Fibroblast of upper back skin (primary cell): Measurements from ENCODE around the gene ELK1.
"Not testable (repeated sequence)": the region's sequence is repeated elsewhere in the genome, so short reads cannot be mapped to it uniquely, and the experiment has no call there.

Experiments used
- DNase-seq: peaks from one replicate; pipeline ENCODE4 v3.0.0-alpha.2; 2013

Gene ELK1

DNA sequence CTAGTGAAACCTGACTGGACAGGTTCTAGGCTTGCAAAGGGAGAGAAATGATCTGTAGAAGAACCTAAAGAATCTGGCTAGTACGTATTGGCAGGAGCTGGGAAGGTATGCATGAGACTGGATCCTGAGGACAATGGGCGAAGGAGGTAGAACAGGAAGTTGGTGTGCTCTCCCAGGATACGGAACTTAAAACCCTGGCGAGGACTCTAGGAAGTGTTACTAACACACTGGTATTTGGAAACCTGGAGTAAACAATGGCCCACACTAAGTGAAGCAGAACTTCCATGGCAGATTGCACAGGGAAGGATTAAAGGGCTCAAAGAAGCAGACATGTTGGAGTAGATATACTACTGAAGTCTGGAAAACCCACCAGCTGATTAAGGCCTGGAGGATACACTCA, 39.9 kb downstream of the ELK1 start:
- no peak for DNase-seq

DNA sequence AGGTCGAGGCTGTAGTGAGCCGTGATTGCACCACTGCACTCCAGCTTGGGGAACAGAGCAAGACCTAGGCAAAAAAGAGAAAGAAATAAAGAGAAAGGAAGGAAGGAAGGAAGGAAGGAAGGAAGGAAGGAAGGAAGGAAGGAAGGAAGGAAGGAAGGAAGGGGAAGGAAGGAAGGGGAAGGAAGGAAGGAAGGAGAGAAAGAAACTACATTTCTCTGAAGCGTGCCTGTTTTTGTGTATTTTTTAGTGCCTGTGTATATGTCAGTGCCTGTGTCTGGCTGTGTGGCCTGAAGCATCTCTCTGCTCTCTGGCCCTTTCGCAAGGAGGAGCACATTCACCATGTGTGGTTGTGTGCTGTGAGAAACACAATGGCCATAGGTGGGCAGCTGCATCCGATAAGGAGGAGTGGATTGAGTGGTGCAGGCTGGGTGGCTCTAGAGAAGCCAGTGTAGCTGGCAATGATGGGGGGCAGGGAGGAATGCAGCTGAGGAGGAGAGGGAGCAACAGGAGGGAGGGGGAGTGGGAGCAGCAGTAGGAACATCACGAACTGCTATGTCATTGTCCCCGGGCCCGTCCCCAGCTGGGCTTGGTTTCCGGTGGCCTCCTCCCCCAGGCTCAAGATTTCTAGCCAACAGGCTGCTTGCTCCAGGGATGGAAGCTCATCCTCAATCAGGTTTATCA, 42.1 kb downstream of the ELK1 start:
- no peak for DNase-seq

DNA sequence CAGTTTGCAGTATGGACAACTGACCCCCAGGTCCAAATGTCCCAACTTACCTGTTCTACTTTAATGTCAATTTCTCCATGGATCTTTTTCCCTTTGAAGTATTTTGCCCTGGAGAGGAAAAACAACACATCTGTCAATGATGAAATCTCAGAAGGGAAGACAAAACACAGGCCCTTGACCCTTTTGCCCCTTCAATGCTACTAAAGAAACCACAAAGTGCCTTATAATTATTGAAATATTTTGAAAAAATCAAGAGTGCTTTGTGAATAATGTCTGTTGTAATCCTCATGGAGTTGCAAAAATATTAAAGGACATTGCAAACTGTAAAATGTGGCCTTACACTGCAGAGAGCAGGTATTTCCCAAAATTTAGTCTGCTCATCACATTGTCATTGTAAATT, 43.3 kb downstream of the ELK1 start:
- DNase-seq, result no peak

DNA sequence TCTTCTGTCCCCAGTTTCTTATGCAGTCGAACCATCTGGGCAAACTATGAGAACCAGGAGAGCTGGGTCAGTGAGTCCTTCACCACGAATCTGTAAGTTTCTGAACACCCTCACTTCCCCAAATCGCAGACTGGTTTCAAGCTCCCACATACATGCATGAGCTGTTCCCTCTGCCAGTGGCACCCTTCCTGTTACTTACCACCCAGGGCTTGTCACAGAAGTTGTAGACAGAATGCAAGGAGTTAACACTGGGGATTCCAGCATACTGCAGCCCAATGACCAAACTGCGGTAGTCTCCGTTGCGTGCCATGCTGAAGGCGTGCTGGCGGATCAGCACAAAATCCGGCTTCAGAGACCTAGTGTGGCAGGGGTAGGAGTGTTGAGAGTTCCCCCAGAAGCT, 45.3 kb downstream of the ELK1 start:
- DNase-seq, result no peak

DNA sequence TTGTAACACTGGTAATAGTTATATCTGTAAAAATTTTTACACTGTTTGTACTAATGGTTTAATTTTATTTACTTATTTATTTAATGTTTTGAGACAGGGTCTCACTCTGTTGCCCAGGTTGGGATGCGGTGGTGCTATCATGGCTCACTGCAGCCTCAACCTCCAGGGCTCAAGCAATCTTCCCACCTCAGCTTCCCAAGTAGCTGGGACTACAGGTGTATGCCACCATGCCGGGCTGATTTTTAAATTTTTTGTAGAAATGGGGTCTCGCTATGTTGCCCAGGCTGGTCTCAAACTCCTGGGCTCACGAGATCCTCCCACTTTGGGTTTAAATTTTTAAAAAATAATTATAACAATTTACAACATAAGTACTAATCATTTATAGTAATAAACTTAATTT, 47.2 kb downstream of the ELK1 start:
- not testable (repeated sequence) for DNase-seq

DNA sequence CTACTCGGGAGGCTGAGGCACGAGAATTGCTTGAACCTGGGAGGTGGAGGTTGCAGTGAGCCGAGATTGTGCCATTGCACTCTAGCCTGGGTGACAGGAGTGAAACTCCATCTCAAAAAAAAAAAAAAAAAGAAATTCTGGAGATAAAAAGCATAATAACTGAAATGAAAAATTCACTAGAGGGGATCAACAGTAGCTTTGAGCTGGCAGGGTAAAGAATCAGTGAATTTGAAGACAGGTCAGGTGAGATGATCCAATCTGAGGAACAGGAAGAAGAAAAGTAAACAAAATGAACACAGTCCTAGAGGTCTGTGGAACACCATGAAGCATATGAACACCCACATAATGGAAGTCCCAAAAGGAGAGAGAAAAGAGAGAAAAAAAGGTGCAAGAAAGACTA, 53.1 kb downstream of the ELK1 start:
- DNase-seq, result no peak

DNA sequence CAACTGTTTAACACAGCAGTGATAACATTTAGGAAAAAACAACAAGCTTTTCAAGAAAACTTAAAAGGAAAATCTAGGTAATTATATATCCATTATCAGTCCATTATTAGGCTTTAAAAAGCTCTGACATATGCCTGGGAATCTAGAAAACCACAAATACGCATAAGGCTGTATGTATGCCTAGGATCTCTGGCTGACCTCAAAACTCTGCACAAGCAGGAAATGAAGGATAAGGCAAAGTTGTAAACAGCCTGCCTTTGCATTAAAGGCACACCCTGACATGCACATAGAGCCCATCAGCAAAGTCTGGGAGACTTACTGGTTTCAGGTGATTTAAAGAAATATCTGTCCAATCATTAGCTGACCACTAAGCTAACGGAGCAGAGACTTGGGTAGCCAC, 54.1 kb downstream of the ELK1 start:
- no peak for DNase-seq

DNA sequence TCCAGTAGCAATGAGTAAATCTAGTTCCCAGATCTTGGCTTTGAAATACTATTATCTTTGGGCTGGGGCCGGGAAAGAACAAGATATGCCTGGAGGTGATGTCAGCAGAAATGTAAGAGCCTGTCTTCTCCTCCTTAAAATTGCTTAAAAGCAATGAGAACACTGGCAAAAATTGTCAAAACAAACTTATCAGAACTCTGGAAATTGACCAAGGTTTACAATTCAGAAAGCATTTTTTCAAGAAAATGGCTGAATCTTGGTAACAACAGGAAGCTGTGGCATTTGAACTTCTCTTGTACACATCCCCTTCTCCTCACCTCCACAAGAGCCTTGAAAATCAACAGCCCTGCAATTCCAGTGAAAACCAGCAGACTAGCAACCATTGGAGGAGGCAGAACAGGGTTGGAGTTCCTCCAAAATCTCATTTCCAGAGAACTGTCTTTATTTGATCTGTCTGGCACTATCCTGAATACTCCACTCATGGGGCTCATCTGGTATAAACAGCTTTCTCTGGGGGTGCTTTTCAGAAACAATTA, 54.6 kb downstream of the ELK1 start:
- peak; percentile 52 for DNase-seq

DNA sequence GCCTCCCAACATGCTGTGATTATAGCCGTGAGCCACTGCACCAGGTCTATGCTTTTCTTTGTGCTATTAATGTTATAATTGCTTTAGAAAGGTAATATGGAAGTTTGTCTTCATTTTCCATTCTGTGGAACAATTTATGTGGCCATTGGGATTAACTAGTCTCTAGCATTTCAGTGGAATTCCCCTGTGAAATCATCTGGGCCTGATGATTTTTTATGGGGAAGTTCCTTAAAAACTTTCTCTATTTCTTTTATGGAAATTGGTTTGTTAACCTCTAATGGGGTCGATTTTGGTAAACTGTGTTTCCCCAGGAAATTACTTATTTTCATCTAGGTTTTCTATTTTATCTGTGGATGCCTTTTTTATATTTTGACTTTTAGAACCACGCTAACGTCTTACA, 56.8 kb downstream of the ELK1 start:
- no peak for DNase-seq

DNA sequence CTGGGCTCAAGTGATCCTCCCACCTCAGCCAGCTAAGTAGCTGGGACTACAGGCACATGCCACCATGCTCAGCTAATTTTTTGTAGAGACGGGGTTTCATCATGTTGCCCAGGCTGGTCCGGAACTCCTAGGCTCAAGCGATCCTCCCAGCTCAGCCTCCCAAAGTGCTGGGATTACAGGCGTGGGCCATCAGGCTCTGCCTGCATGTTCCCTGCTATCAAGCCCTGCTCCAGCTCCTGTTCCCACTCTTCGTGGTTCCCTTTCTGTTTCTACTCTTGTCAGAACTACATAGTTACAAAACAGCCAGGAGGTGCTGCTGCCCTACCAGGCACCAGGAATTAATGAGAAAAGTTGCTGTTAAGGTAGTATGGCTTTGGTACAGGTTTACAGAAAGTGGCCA, 59.4 kb downstream of the ELK1 start:
- DNase-seq, result no peak

DNA sequence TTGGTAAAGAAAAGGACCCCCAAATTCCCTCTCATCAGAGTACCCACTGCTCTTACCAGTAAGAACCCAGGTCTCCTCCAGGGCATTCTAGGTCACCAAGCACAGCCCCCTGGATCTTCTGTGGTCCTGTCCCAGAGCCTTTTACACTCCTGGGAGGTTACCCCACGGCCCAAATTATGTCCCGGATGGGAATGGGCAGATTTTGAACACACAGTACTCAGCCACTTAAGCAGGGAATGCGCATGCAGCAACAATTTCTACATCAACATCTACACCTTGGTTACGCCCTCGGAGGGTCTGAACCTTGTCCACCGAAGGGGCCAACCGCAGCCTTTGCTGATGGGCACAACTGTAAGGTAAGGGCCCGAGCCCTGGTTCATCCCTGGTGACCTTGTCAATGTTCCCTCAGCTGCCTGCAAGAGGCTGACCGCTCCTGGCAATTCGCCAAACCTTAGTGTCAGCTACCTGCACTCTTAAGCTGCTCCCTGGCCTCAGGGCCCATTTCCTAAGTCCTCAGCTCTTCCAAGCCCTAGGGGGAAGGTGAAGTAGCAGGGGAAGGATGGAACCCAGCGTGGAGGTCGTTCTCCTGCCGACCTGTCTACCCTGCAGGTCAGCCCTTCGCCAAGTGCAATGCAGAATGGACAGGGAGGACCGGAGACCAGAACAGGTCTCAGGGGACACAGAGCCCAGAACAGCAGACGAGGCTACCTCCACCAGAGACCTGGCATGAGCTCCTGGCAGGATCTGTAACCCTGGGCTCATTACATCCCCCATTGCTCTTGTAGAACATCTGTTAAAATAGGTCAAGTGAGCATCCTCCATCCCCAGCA, 62.2 kb downstream of the ELK1 start:
- DNase-seq, result no peak

DNA sequence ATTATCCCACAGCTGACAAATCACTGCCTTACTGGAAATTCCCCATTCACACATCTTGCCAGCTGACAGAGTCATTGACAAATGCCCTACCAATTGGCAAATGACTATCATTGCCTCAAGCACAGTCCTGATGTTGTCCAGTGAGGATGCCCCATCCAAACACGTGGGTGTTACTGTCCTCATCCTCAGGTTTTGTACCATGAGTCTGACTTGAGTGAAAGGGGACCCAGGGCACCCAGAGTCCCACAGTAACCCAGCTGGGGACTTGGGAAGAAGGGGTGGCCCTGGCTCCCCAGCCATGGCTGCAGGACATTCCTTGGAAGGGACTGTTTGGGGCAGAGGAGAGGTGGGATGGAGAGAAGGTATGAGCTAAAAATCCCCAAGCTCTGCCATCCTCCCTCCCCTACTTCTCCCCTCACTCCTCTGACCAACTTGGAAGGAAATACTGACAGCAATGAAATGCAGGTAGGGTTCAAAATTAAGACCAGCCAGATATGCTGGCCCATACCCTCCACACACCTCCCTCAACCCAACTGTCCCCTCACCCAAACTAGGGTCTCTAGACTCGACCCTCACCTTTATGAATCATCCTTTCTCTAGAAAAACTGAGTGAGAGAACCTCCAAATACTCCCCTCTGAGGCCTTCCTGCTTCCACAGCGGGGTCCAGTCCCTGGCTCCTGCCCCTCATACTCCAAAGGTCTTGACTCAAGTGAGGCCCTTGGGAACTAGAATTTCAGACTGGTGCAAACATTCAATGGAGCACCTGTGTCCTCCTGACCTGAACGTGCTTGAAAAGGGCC, 63.1 kb downstream of the ELK1 start:
- no peak for DNase-seq

DNA sequence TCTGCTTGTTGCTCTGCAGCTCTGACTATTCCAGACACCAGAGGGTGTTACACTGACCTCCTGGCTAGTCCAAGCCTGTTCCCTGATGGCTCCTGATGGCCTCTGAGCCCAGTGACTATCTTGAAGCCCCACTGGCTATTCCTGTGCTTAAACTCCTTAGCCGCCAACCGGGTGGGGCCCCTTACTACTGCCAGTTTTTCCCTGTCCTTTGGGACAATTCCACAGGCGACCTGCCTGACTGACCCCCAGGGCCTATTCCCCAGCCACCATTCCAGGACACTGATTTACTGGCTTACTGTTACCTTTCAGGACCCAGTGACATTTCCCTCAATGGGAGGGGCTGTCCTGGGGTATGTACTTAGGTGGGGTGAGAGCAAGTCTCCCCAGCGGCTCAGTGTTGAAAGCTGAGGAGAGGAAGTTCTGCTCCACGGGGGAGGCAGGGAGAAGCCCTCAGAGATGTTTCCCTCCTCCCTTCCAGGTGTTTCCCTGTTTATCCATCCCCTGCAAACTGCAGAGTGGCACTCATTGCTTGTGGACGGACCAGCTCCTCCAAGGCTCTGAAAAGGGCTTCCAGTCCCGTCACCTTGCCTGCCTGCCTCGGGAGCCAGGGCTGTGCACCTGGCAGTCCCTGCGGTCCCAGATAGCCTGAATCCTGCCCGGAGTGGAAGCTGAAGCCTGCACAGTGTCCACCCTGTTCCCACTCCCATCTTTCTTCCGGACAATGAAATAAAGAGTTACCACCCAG, 64.1 kb downstream of the ELK1 start:
- no peak for DNase-seq
